Left renal cortex interstitium (tissue), 4 donors: ENCODE results near the gene TP63. TPM values are rescaled to one million over a fixed set of nuclear protein-coding genes. Genes with fewer than 3 reads are reported as not detected.

Source experiments
- DNase-seq, 4 donors: peaks; one replicate each; pipeline ENCODE4 v3.0.0-alpha.2; 2013; ENCODE audit warnings: low read depth in 4 of 4, low spot score in 2 of 4, missing footprints in 1 of 4
- polyA plus RNA-seq, 4 donors: library from polyadenylated mRNA; unstranded; fragments of 120-200 nt; gene quantifications; one replicate each; pipeline ENCODE4 v1.2.1, GENCODE V29; 2013; ENCODE audit not compliant: insufficient read length in 4 of 4

TP63 gene
- polyA plus RNA-seq, 4 donors: 1.1 to 1.9 (median 1.7) TPM

DNA sequence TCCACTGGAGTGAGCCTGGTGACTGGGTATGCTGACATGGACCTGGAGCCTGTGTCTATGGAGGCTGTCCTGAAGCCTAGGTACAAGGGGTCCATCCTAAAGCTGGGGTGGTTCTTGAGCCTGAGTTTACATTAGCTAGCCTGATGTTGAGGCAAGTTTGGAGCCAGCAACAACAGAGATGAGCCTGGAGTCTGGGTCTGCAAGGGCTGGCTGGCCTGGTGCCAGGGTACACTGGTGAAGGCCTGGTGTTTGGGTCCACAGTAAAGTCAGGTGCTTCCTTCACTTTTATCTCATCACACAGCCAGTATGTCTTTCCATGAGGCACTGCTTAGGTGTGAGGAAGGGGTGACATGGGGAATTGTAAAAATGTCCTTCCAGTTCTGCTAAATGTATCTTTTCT, 49.5 kb downstream of the TP63 start:
- no peak for DNase-seq

DNA sequence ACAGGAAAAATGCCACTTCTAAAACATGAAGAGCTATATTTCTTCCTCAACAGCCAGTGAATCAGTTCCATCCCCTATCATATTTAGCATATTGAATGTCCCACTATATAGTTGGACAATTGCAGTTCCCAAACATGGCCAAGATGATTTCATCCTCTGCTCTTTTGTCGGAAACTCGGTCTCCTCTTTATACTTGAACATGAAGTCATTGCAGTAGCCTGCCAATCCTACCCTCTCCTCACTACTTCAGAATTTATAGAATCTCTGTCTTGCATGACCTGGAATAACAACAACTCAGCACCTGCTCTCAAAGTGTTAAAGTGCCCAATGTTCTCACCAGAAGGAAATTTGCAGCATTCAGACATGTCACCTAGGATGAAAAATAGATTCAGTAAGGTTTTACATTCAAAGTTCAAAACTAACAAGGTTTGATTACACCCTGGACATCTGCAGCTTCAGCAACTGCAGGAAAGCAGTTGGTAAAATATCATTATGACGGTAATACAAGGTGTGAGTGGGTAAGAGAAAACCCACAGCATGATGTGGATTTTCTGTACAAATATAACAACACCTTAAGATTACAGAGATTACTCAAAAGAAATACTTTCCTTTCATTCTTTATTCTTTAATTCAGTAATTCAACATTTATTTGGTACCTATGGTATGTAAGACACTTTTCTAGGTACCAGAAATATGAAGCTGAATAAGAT, 52.5 kb downstream of the TP63 start:
- DNase-seq: no peak

GRCh38 chr3:189684317-189684716, 53.1 kb downstream of the TP63 start:
- no peak for DNase-seq

GRCh38 chr3:189685291-189685690, 54.1 kb downstream of the TP63 start:
- DNase-seq: no peak

- no peak for DNase-seq
Observed at GRCh38 chr3:189685860-189686259, 54.7 kb downstream of the TP63 start.

GRCh38 chr3:189687475-189687874, 56.3 kb downstream of the TP63 start:
- DNase-seq: no peak

- no peak for DNase-seq
Observed at GRCh38 chr3:189688262-189688661, 57.1 kb downstream of the TP63 start.

- DNase-seq: no peak
Observed at GRCh38 chr3:189689625-189690024, 58.4 kb downstream of the TP63 start.

DNA sequence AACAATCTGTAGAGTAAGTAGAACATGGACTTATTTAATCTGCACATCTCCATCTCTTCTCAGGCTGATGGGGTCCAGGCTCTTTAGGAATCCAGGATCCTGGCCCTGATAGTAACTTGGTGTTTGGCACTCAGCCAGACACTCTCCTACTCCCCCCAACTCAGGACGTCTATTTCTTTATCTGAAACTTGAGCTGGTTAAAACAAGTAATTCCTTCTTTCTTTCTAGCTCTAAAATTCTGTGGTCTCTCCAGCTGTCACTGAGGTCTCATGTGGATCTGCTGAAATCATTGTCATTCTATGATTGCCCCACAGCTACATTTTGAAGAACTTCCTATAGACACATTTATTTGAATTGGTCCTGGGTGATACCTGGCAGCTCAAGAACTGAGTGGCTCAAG, 59.0 kb downstream of the TP63 start:
- DNase-seq: no peak

- no peak for DNase-seq
Observed at GRCh38 chr3:189690672-189691071, 59.5 kb downstream of the TP63 start.

- DNase-seq: no peak
Observed at GRCh38 chr3:189695400-189695799, 64.2 kb downstream of the TP63 start.

DNA sequence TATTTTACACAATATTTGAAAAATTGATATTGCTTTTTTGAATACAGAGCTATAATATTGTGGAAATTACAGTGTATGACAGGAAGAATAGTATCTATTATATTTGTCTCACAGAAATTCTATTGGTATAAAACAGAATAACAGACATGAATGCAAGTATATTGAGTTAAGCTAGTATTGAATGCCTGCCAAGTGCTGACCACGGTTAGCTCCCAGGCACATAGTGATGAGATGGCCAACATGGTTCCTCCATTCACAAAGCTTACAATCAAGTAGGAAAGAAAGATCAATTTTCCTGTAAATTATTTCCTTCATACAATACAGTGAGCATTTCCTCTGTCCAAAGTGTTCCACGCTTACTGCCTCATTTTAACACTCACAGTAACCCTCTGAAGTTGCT, 67.6 kb downstream of the TP63 start:
- no peak for DNase-seq

GRCh38 chr3:189699885-189700284, 68.7 kb downstream of the TP63 start:
- no peak for DNase-seq

DNA sequence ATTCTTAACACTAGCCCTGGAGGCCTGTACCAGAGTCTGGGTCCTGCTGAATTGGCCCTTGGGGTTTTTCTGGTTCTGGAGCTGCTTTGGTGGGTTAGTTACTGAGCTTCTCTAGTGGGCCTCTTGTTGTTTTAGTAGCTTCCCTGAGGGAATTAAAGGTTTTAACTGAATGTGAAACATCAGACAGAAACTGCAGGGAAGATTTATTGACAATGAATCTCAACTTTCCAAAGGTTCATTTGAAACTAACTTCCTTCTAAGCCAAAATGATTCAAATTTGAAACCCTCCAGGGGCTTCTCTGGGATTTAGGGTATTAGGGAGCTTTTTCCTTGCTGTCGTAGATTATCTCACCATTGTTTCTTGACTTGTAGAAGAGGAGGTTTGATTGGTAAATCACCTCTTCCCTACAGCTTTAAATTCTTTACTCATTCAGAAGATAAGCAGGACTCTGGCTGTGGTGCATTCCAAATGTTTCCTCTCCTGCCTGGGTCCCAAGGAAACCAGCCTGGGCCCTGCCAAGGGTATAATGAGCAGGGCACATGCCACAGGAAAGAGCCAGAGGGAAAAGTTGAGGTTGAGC, 71.0 kb downstream of the TP63 start:
- no peak for DNase-seq

DNA sequence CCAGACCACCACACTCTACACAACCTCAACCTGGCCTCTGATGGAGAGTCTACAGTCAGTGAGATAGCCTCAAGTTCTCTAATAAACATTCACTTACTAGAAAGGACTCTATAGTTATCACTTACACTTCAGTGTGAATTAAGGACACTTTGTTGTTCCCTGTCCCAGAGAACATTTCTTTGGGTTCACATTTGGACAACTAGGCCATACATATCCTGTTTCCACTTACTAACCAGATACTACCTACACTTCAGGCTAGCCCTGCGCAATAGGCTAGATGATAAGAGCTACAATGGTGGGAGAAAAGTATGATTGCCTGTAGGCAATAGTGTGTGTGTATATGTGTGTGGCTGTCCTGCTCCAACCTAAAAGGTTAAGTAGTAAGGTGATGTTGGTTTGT, 72.7 kb downstream of the TP63 start:
- DNase-seq: no peak

GRCh38 chr3:189708375-189708774, 77.2 kb downstream of the TP63 start:
- DNase-seq: no peak

DNA sequence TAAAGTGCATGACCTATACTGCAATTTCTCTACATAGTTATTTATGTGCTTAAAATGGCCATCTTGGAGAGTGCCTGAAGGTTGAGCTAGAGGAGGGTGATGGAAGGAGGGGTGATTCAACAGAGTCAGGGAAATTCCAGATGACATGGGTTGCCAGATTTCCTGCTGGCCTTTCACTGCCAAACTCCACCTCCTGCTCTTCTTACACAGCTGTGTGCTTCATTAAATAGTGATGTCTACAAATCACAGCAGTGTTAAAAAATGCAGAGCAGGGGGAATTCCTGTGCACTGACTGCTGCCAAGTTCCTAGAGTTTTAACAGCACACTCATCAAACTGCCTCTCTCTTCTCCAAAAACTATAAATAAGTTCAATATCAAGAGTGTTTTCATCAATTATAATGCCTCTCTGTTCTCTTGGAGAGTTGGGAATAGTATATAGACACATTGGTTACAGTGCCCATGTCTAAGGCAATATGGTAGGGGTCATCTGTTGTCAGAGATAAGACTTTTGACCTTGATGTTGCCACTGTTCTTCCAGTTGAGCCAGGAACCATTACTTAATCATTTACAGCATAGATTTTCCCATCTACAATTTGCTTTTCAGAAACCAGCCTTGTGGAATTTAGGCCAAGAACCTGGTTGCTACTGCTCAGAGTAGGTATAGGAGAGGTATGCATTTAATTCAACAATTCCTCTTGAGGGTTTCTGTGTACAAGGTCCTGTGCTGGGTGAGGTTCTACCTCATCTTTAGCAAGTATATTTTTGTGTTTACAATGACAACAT, 79.6 kb downstream of the TP63 start:
- peak in 3 of 4 donors; percentile 37 to 54 (median 49) for DNase-seq

DNA sequence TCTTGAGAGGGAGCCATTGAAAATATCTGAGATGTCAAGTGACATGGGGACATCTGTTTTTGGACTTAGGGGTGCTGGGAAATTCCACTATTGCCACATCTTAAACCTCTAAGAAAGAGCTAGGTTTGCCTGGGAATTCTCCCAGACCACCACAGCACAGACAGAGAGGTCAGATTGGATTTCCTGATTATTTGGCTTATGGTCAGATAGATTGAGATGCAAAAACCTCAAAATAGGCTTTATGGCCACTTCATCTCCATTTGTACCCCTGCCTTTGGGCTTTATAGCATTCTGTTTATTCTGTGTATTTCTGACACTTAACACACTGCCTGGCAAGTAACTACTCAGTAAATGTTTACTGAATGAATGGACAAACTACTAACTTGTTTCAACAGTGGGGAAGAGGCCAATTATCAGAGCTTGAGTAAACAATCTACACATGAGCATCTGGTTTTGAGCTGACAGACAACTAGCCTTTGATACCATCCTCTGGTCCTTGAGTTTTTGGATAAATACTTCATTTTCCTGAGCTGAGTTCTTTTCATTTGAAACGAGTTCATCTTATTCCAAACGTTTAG, 81.8 kb downstream of the TP63 start:
- DNase-seq: no peak

GRCh38 chr3:189714991-189715961, 84.1 kb downstream of the TP63 start:
- no peak for DNase-seq

DNA sequence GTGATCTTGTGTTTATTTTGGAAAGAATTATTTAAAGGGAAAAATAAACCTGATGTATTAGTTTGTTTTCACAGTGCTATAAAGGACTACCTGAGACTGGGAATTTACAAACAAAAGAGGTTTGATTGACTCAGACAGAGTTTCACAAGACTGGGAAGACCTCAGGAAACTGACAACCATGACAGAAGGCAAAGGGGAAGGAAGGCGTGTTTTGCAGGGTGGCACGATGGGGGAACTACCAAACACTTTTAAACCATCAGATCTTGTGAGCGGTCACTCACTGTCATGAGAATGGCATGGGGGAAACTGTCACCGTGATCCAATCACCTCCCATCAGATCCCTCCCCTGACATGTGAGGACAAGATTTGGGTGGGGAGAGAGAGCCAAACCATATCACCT, 87.0 kb downstream of the TP63 start:
- DNase-seq: no peak
